ENCODE results near the gene ZNF503. TPM values are rescaled to one million over a fixed set of nuclear protein-coding genes. Genes with fewer than 3 reads are reported as not detected.

The ZNF503 gene
- total and polyA plus RNA-seq, 2 of the 8 experiments (the other 6 are each of a cell fraction or from before 2014, with no cell fraction given): 0.03 to 0.13 TPM

GRCh38 chr10:75441682-75442081 lies 40.1 kb upstream of the ZNF503 start (continued):
- no peak for TF ChIP-seq SIN3A (conservative IDR thresholded peaks at IDR 0.05 in 1 of 2, IDR thresholded peaks at IDR 0.05 in 1 of 2; ENCODE audit: low read depth in 1 of 2, low read length in 2 of 2)
- TF ChIP-seq TBP (IDR thresholded peaks at IDR 0.05; ENCODE audit: low read depth, low read length): no peak
